ENCODE measurements around the gene AOX1. TPM values are rescaled to one million over a fixed set of nuclear protein-coding genes. Genes with fewer than 3 reads are reported as not detected.
"Not testable (repeated sequence)": the region's sequence is repeated elsewhere in the genome, so short reads cannot be mapped to it uniquely, and the experiment has no call there.

The AOX1 gene
- total RNA-seq, 1 donor from 2014 or later: 36.7 TPM

- Histone ChIP-seq H3K27ac (peak overlapping the region; percentile 48), H3K4me3 (no peak overlapping the region), H3K9me3 (no peaks in the 10 kb centered on the region), H3K4me1 (peaks cover 25% of the 10 kb centered on the region), H3K36me3 (no peaks in the 10 kb centered on the region), H3K27me3 (ENCODE audit: low read depth) (no peaks in the 10 kb centered on the region)
- intact Hi-C loops (cut with DNase I): no loop called here
- no peak for TF ChIP-seq CTCF (IDR thresholded peaks at IDR 0.05)
- no peak for DNase-seq
- no peak for ATAC-seq
Observed at GRCh38 chr2:200677171-200677570, 91.4 kb downstream of the AOX1 start.

GRCh38 chr2:200677721-200678532 lies 92.1 kb downstream of the AOX1 start:
- intact Hi-C loops (cut with DNase I): no loop called here

GRCh38 chr2:200679127-200679526 lies 93.3 kb downstream of the AOX1 start:
- Histone ChIP-seq H3K27me3 (ENCODE audit: low read depth) (no peaks in the 10 kb centered on the region), H3K27ac (peak overlapping the region; percentile 39), H3K4me3 (no peak overlapping the region), H3K4me1 (peaks cover 26% of the 10 kb centered on the region), H3K9me3 (no peaks in the 10 kb centered on the region), H3K36me3 (no peaks in the 10 kb centered on the region)
- ATAC-seq: peak in 1 of 2 donors; percentile 58
- no peak for TF ChIP-seq CTCF (IDR thresholded peaks at IDR 0.05)
- DNase-seq: no peak
- intact Hi-C loops (cut with DNase I): no loop called here

More at GRCh38 chr2:200677721-200678532, 92.1 kb downstream of the AOX1 start:
- DNase-seq: no peak
- H3K27ac ChIP-seq: peak overlapping the region; percentile 48
- H3K27me3 ChIP-seq (ENCODE audit: low read depth): no peaks in the 10 kb centered on the region
- peaks cover 26% of the 10 kb centered on the region for H3K4me1 ChIP-seq
- H3K4me3 ChIP-seq: no peak overlapping the region
- H3K36me3 ChIP-seq: no peaks in the 10 kb centered on the region
- peak; percentile 71 to 80 for ATAC-seq
- H3K9me3 ChIP-seq: no peaks in the 10 kb centered on the region
- TF ChIP-seq CTCF (IDR thresholded peaks at IDR 0.05): no peak

GRCh38 chr2:200679535-200679934 lies 93.7 kb downstream of the AOX1 start:
- Histone ChIP-seq H3K4me1 (peaks cover 26% of the 10 kb centered on the region), H3K36me3 (no peaks in the 10 kb centered on the region), H3K9me3 (no peaks in the 10 kb centered on the region), H3K4me3 (no peak overlapping the region), H3K27me3 (ENCODE audit: low read depth) (no peaks in the 10 kb centered on the region), H3K27ac (peak overlapping the region; percentile 39)
- no peak for TF ChIP-seq CTCF (IDR thresholded peaks at IDR 0.05)
- DNase-seq (no peak), ATAC-seq (no peak)
- intact Hi-C loops (cut with DNase I): no loop called here

- Histone ChIP-seq H3K27ac (no peak overlapping the region), H3K4me1 (peaks cover 26% of the 10 kb centered on the region), H3K36me3 (no peaks in the 10 kb centered on the region), H3K4me3 (no peak overlapping the region), H3K27me3 (ENCODE audit: low read depth) (no peaks in the 10 kb centered on the region), H3K9me3 (no peaks in the 10 kb centered on the region)
- ATAC-seq (no peak), DNase-seq (no peak)
- TF ChIP-seq CTCF (IDR thresholded peaks at IDR 0.05): no peak
- intact Hi-C loops (cut with DNase I): no loop called here
Observed at GRCh38 chr2:200681697-200682096, 95.9 kb downstream of the AOX1 start.

- H3K4me3 ChIP-seq; H3K9me3 ChIP-seq; H3K27me3 ChIP-seq (ENCODE audit: low read depth); DNase-seq; H3K27ac ChIP-seq; H3K36me3 ChIP-seq; ATAC-seq; intact Hi-C loops (cut with DNase I): not testable (repeated sequence)
- H3K4me1 ChIP-seq: peaks cover 26% of the 10 kb centered on the region
Observed at GRCh38 chr2:200682407-200682806, 96.6 kb downstream of the AOX1 start.
